ENCODE measurements around the gene ADCY7. TPM values are rescaled to one million over a fixed set of nuclear protein-coding genes. Genes with fewer than 3 reads are reported as not detected.

Gene ADCY7
- total RNA-seq, 1 experiment from 2014 or later: 4.0 TPM

DNA sequence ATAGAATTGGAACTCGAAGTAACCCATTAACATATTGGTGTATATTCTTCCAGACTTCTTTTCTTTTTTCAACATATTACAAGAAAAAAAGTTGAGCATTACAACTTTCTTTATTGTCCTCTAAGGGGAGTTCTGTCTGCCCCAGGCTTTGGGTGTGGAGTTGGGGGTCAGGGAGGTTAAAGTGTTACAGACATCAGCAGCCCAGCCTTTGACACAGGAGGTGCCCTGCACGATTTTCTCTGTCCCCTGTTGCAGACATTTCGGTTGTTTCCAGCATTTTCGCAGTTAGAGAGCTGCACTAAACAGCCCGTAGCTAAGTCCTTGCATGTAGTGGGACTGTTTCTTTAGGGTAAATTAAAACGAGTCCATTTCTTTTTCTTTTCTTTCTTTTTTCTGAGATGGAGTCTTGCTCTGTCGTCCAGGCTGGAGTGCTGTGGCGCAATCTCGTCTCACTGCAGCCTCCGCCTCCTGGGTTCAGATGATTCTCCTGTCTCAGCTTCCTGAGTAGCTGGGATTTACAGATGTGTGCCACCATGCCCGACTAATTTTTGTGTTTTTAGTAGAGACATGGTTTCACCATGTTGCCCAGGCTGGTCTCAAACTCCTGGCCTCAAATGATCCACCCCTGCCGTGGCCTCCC lies 13.4 kb upstream of the ADCY7 start:
- H3K14ac ChIP-seq (ENCODE audit: insufficient read depth, low read length): no peak overlapping the region
- no peak overlapping the region for H4K5ac ChIP-seq (ENCODE audit: insufficient read length, low read depth, low read length)
- H3K18ac ChIP-seq (ENCODE audit: insufficient read length, low read depth, low read length): no peak overlapping the region
- H4K8ac ChIP-seq (replicated peaks; ENCODE audit: insufficient read length, low read depth, low read length): no peak overlapping the region
- H4K91ac ChIP-seq (ENCODE audit: insufficient read length, low read depth, low read length): no peak overlapping the region
- Mint-ChIP-seq H3K9me3 (no peaks in the 10 kb centered on the region), H3K27ac (no peak overlapping the region), H3K4me3 (no peak overlapping the region), H3K36me3 (ENCODE audit: insufficient read depth in 1 of 3, low read depth in 3 of 3) (no peaks in the 10 kb centered on the region), H3K4me1 (peaks cover 15 to 30% of the 10 kb centered on the region in 2 experiments), H3K27me3 (ENCODE audit: low read depth) (no peaks in the 10 kb centered on the region; the same call in none of the 2 replicates)
- no peaks in the 10 kb centered on the region; the same call in 1 of the 2 replicates for H3K4me1 ChIP-seq (ENCODE audit: insufficient read depth, low read length)
- no peaks in the 10 kb centered on the region for H4K20me1 ChIP-seq (ENCODE audit: control insufficient read depth, insufficient read depth, insufficient read length)
- H3K9me3 ChIP-seq (ENCODE audit: control insufficient read depth, low read depth, low read length): no peaks in the 10 kb centered on the region
- H3K23ac ChIP-seq (ENCODE audit: insufficient read length, low read depth, low read length): no peak overlapping the region
- no peak overlapping the region for H2BK15ac ChIP-seq (ENCODE audit: low read depth, low read length)
- no peak overlapping the region for H3K56ac ChIP-seq (ENCODE audit: insufficient read length, low read depth, low read length)
- no peaks in the 10 kb centered on the region for H3K23me2 ChIP-seq (ENCODE audit: insufficient read length, low read depth, low read length, poor library complexity, severe bottlenecking)
- H3K9ac ChIP-seq (ENCODE audit: extremely low read depth, insufficient read length, low read length): no peak overlapping the region
- TF ChIP-seq, protein P1, sequence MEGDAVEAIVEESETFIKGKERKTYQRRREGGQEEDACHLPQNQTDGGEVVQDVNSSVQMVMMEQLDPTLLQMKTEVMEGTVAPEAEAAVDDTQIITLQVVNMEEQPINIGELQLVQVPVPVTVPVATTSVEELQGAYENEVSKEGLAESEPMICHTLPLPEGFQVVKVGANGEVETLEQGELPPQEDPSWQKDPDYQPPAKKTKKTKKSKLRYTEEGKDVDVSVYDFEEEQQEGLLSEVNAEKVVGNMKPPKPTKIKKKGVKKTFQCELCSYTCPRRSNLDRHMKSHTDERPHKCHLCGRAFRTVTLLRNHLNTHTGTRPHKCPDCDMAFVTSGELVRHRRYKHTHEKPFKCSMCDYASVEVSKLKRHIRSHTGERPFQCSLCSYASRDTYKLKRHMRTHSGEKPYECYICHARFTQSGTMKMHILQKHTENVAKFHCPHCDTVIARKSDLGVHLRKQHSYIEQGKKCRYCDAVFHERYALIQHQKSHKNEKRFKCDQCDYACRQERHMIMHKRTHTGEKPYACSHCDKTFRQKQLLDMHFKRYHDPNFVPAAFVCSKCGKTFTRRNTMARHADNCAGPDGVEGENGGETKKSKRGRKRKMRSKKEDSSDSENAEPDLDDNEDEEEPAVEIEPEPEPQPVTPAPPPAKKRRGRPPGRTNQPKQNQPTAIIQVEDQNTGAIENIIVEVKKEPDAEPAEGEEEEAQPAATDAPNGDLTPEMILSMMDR (conservative IDR thresholded peaks at IDR 0.05): no peak
- H3K4ac ChIP-seq (ENCODE audit: low read depth, low read length): no peak overlapping the region
- no peak overlapping the region for H3K27ac ChIP-seq (ENCODE audit: insufficient read length, low read depth, low read length)
- no peak for DNase-seq
- H3K79me2 ChIP-seq (ENCODE audit: insufficient read depth, low read length): no peaks in the 10 kb centered on the region
- no peak overlapping the region for H3T11ph ChIP-seq (ENCODE audit: low read length)
- no peak overlapping the region for H2BK12ac ChIP-seq (ENCODE audit: insufficient read length, low read depth, low read length)
- no CpG with 5 or more reads among the region's 12 CpGs for WGBS (ENCODE audit: extremely low coverage, insufficient read length, low lambda C conversion rate)
- no peak overlapping the region for H2AK5ac ChIP-seq (ENCODE audit: insufficient read length, low read length)
- H2BK5ac ChIP-seq (ENCODE audit: insufficient read length, low read length): no peak overlapping the region
- H3K4me2 ChIP-seq (ENCODE audit: insufficient read depth, insufficient read length, low read length): no peak overlapping the region
- no peak overlapping the region for H2BK20ac ChIP-seq (ENCODE audit: low read depth, low read length, poor library complexity, severe bottlenecking)
- no peaks in the 10 kb centered on the region for H3K27me3 ChIP-seq (ENCODE audit: insufficient read depth, low read length)
- H2AFZ ChIP-seq (ENCODE audit: low read length): no peak overlapping the region
- H2BK120ac ChIP-seq (ENCODE audit: low read depth, low read length, poor library complexity, severe bottlenecking): no peak overlapping the region
- H3K79me1 ChIP-seq (ENCODE audit: insufficient read depth, low read depth, low read length, poor library complexity, severe bottlenecking): no peaks in the 10 kb centered on the region

All from H9 (cell line).